NT2/D1 (cell line): ENCODE data around the gene CYP24A1.

Experiments used
- SUZ12 ChIP-seq: IDR thresholded peaks from 2 replicates; pipeline ENCODE4 v1.6.1; 2011; ENCODE audit not compliant: insufficient read length, insufficient read depth; ENCODE audit errors: extremely low read depth
- YY1 ChIP-seq: IDR thresholded peaks from 2 replicates; pipeline ENCODE4 v1.6.1; 2011; ENCODE audit not compliant: insufficient read length, insufficient read depth
- ZNF274 ChIP-seq: IDR thresholded peaks from 2 replicates; pipeline ENCODE4 v1.6.1; 2011; ENCODE audit warnings: mild to moderate bottlenecking, low read depth, low read length

DNA sequence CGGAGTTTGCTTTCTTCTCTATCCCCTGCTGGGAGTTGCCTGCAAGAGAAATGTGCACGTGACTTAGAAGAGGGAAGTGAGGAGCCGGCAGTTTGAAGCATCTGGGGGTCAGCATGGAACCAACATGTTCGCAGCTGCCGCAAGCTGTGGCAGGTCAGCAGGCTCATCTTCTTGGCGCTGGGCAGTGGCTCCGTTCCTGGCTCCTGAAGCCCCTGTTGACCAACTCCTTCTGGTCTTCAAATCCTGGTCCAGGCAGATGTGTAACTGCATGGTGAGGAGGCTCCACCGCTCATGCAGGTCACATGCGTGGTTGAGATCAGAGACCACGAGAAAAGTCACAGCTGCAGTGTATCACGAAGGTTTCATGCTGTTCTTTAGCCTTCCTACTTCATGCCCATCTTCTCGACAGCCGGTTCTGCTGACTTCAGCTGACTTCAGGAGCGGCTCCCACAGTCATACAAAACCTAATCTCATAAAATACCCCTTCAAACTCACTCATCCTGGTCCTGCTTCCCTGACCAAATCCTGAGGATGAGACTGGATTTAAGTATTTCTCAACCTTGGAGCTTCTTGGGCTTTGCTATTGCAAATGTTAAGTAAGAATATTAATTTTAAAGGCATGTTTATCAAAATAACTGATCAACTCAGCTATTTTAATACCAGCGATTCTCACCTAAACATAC is 58.5 kb downstream of the CYP24A1 start:
- TF ChIP-seq SUZ12: no peak
- no peak for TF ChIP-seq YY1
- TF ChIP-seq ZNF274: no peak
